GM23338 (cell line): ENCODE measurements around the gene TTC39B.

Experiments
- CREB1 ChIP-seq: fragments of 250-450 bp; sonication (Bioruptor Pico); IDR thresholded peaks from 2 replicates; pipeline ENCODE4 v1.5.0; 2020; ENCODE audit warnings: low read depth, mild to moderate bottlenecking, moderate library complexity
- EZH2 ChIP-seq: fragments of 200-600 bp; sonication (generic); IDR thresholded peaks from one replicate; pipeline ENCODE4 v1.8.0; 2017; ENCODE audit warnings: antibody characterized with exemption, mild to moderate bottlenecking, low read depth; ENCODE audit not compliant: unreplicated experiment
- EZH2phosphoT487 ChIP-seq: fragments of 200-600 bp; sonication (generic); IDR thresholded peaks from one replicate; pipeline ENCODE4 v1.8.1; 2018; ENCODE audit warnings: antibody characterized with exemption; ENCODE audit not compliant: unreplicated experiment
- JUNB ChIP-seq: IDR thresholded peaks from one replicate; pipeline ENCODE4 v1.6.1; 2016; ENCODE audit warnings: antibody characterized with exemption; ENCODE audit not compliant: unreplicated experiment
- NANOG ChIP-seq: IDR thresholded peaks from 2 replicates; pipeline ENCODE4 v1.6.1; 2016; ENCODE audit warnings: antibody characterized with exemption, borderline replicate concordance
- POLR2AphosphoS5 ChIP-seq: IDR thresholded peaks from 2 replicates; pipeline ENCODE4 v1.6.1; 2016; ENCODE audit warnings: antibody characterized with exemption, low read depth
- STAT1 ChIP-seq: IDR thresholded peaks from one replicate; pipeline ENCODE4 v1.6.1; 2016; ENCODE audit warnings: antibody characterized with exemption; ENCODE audit not compliant: unreplicated experiment
- ZNF331 ChIP-seq: fragments of 250-450 bp; sonication (Bioruptor Pico); IDR thresholded peaks from 2 replicates; pipeline ENCODE4 v1.5.0; 2020; ENCODE audit warnings: low read depth, mild to moderate bottlenecking, moderate library complexity
- TF ChIP-seq, protein P1 (sequence below), 2 experiments: fragments of 200-600 bp in 1 of 2; sonication (generic) in 1 of 2; conservative IDR thresholded peaks; 2 replicates each; pipeline versions ENCODE4 v1.5.1 to v1.6.1; 2016 to 2017; ENCODE audit warnings: antibody characterized with exemption in 2 of 2, low read depth in 2 of 2, mild to moderate bottlenecking in 2 of 2, moderate library complexity in 1 of 2
- TF ChIP-seq, protein P2 (sequence below): IDR thresholded peaks from one replicate; pipeline ENCODE4 v1.6.1; 2018; ENCODE audit warnings: antibody characterized with exemption; ENCODE audit not compliant: unreplicated experiment
- TF ChIP-seq, protein P3 (sequence below): IDR thresholded peaks from 2 replicates; pipeline ENCODE4 v1.6.1; 2016; ENCODE audit warnings: antibody characterized with exemption

DNA sequence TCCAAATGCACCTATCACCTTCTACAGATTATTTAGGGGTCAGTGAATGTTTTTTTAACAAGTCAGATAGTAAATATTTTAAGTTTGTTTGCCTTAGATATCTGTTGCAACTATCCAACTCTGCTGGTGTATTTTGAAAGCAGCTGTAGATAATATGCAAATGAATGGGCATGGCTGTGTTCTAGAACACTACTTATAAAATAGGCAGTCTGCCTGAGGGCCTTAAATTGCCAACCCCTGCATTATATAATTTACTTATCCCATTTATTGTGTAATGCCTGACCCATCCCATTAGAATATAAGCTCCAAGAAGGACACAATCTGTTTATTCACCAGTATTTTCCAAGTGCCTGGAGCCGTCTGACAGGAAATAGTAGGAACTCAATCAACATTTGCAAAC is 149.0 kb downstream of the TTC39B start:
- TF ChIP-seq, protein P1, sequence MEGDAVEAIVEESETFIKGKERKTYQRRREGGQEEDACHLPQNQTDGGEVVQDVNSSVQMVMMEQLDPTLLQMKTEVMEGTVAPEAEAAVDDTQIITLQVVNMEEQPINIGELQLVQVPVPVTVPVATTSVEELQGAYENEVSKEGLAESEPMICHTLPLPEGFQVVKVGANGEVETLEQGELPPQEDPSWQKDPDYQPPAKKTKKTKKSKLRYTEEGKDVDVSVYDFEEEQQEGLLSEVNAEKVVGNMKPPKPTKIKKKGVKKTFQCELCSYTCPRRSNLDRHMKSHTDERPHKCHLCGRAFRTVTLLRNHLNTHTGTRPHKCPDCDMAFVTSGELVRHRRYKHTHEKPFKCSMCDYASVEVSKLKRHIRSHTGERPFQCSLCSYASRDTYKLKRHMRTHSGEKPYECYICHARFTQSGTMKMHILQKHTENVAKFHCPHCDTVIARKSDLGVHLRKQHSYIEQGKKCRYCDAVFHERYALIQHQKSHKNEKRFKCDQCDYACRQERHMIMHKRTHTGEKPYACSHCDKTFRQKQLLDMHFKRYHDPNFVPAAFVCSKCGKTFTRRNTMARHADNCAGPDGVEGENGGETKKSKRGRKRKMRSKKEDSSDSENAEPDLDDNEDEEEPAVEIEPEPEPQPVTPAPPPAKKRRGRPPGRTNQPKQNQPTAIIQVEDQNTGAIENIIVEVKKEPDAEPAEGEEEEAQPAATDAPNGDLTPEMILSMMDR (conservative IDR thresholded peaks at IDR 0.05; ENCODE audit: low read depth in 2 of 2), result no peak
- TF ChIP-seq EZH2 (no peak), EZH2phosphoT487 (no peak), JUNB (no peak), ZNF331 (no peak), POLR2AphosphoS5 (no peak), NANOG (no peak), CREB1 (CRISPR knock-in tag) (no peak), STAT1 (no peak)
- TF ChIP-seq, protein P2, sequence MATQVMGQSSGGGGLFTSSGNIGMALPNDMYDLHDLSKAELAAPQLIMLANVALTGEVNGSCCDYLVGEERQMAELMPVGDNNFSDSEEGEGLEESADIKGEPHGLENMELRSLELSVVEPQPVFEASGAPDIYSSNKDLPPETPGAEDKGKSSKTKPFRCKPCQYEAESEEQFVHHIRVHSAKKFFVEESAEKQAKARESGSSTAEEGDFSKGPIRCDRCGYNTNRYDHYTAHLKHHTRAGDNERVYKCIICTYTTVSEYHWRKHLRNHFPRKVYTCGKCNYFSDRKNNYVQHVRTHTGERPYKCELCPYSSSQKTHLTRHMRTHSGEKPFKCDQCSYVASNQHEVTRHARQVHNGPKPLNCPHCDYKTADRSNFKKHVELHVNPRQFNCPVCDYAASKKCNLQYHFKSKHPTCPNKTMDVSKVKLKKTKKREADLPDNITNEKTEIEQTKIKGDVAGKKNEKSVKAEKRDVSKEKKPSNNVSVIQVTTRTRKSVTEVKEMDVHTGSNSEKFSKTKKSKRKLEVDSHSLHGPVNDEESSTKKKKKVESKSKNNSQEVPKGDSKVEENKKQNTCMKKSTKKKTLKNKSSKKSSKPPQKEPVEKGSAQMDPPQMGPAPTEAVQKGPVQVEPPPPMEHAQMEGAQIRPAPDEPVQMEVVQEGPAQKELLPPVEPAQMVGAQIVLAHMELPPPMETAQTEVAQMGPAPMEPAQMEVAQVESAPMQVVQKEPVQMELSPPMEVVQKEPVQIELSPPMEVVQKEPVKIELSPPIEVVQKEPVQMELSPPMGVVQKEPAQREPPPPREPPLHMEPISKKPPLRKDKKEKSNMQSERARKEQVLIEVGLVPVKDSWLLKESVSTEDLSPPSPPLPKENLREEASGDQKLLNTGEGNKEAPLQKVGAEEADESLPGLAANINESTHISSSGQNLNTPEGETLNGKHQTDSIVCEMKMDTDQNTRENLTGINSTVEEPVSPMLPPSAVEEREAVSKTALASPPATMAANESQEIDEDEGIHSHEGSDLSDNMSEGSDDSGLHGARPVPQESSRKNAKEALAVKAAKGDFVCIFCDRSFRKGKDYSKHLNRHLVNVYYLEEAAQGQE, result no peak
- TF ChIP-seq, protein P3, sequence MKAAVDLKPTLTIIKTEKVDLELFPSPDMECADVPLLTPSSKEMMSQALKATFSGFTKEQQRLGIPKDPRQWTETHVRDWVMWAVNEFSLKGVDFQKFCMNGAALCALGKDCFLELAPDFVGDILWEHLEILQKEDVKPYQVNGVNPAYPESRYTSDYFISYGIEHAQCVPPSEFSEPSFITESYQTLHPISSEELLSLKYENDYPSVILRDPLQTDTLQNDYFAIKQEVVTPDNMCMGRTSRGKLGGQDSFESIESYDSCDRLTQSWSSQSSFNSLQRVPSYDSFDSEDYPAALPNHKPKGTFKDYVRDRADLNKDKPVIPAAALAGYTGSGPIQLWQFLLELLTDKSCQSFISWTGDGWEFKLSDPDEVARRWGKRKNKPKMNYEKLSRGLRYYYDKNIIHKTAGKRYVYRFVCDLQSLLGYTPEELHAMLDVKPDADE, result no peak
